GM18870 (cell line): ENCODE results near the gene PTPRH.

ENCODE experiments used
- ATAC-seq: cut with Tn5 transposase; IDR thresholded peaks from one replicate; pipeline ENCODE4 v1.9.1; 2021; ENCODE audit warnings: moderate library complexity; ENCODE audit not compliant: unreplicated experiment

The PTPRH gene

DNA sequence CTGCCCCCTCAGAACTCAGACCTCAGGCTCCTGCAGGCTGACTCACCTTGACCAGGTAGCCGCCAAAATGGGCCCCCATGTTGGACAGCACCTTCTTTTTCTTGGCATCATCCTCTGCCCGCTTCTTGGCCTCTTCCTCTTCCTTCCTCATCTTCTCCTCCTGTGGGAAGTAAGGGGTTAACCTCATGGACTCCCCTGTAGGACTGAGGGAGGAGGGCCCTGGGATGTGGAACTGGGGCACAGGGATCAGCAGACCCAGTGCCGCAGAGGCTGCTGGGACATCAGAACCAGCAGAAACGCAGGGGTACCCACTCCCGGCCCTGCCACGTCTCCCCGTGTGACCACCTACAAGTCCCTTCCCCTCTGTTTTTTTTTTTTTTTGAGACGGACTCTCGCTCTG lies 71.4 kb downstream of the PTPRH start:
- ATAC-seq = no peak

- ATAC-seq = no peak
Measured at GRCh38 chr19:55136399-55137102, 72.8 kb downstream of the PTPRH start.

GRCh38 chr19:55134736-55135135 lies 74.6 kb downstream of the PTPRH start:
- no peak for ATAC-seq

GRCh38 chr19:55133639-55134444 lies 75.5 kb downstream of the PTPRH start:
- no peak for ATAC-seq

DNA sequence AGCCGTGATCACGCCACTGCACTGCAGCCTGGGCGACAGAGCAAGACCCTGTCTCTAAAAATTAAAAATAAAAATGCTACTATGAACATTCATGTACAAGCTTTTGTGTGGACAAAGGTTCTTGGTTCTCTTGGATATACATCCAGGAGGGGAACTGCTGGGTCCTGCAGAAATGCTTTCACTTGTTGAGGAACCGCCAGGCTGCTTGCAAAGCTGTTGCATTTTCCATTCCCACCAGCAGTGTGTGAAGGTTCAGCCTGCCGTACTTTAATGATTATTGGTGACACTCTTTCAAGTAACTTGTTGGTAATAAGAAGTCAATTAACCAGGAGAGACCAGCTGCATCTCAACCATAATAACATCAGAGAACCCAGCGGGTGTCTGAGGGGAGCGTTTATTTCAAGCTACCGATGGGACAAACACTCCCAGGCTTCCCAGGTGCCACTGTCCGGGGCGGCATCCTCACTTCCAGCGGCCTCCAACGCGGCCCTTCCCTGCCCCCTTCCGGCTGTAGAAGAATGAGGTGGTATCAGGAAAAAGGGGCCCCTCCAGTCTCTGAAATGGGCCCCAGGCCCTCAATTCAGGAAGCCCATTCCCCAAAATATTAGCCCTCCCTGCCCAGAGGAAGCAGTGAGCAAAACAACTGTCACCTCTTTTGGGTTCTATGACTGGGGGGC lies 76.7 kb downstream of the PTPRH start:
- ATAC-seq = no peak

GRCh38 chr19:55131421-55131820 lies 77.9 kb downstream of the PTPRH start:
- ATAC-seq = no peak
